Mesenchymal stem cell (in vitro differentiated cells and primary cell): Measurements from ENCODE around the gene PELI3.

Source experiments
- DNase-seq: peaks from one replicate; pipeline ENCODE4 v3.0.0-alpha.2; 2013
- H2AFZ ChIP-seq: one replicate; pipeline ENCODE4 v1.6.1; 2013; ENCODE audit warnings: low read depth, mild to moderate bottlenecking, control low read depth, inconsistent platforms, low read length, moderate library complexity
- H2AK5ac ChIP-seq: 2 replicates; pipeline ENCODE4 v1.6.1; 2013; ENCODE audit warnings: low read length, moderate library complexity, mild to moderate bottlenecking, inconsistent platforms; ENCODE audit not compliant: severe bottlenecking
- H2BK120ac ChIP-seq: one replicate; pipeline ENCODE4 v1.6.1; 2013; ENCODE audit warnings: low read depth, mild to moderate bottlenecking, inconsistent platforms, low read length, moderate library complexity
- H2BK12ac ChIP-seq, 2 experiments: one replicate each; pipeline ENCODE4 v1.6.1; 2013; ENCODE audit warnings: inconsistent platforms in 2 of 2, low read length in 2 of 2, mild to moderate bottlenecking in 2 of 2, moderate library complexity in 2 of 2, control low read depth in 1 of 2
- H2BK15ac ChIP-seq: one replicate; pipeline ENCODE4 v1.6.1; 2013; ENCODE audit warnings: mild to moderate bottlenecking, low read depth, inconsistent platforms; ENCODE audit not compliant: poor library complexity, severe bottlenecking
- H2BK5ac ChIP-seq: 2 replicates; pipeline ENCODE4 v1.6.1; 2013; ENCODE audit warnings: low read depth, mild to moderate bottlenecking, low read length, control low read depth, inconsistent platforms; ENCODE audit not compliant: poor library complexity, severe bottlenecking
- H3K14ac ChIP-seq, 2 experiments: one replicate each; pipeline ENCODE4 v1.6.1; 2013; ENCODE audit warnings: inconsistent platforms in 2 of 2, low read length in 2 of 2, control low read depth in 1 of 2, mild to moderate bottlenecking in 1 of 2, moderate library complexity in 1 of 2
- H3K18ac ChIP-seq, 2 experiments: one replicate each; pipeline ENCODE4 v1.6.1; 2013; ENCODE audit warnings: inconsistent platforms in 2 of 2, low read length in 2 of 2, control low read depth in 1 of 2, low read depth in 1 of 2, mild to moderate bottlenecking in 1 of 2
- H3K23ac ChIP-seq, 2 experiments: one replicate each; pipeline ENCODE4 v1.6.1; 2013; ENCODE audit warnings: inconsistent platforms in 2 of 2, low read length in 2 of 2, mild to moderate bottlenecking in 2 of 2, moderate library complexity in 2 of 2, control low read depth in 1 of 2
- H3K27ac ChIP-seq: 2 replicates; pipeline ENCODE4 v1.5.1; 2013; ENCODE audit warnings: mild to moderate bottlenecking, moderate library complexity, low read length, control low read depth, inconsistent platforms; ENCODE audit not compliant: poor library complexity, severe bottlenecking
- H3K27me3 ChIP-seq, 2 experiments: 2 replicates each; pipeline versions ENCODE4 v1.6.1 to v1.7.0; 2013; ENCODE audit warnings: low read length in 2 of 2, mild to moderate bottlenecking in 2 of 2, moderate library complexity in 2 of 2, control low read depth in 1 of 2, inconsistent platforms in 1 of 2; ENCODE audit not compliant: control insufficient read depth in 1 of 2, insufficient read depth in 1 of 2
- H3K36me3 ChIP-seq, 2 experiments: 2 replicates each; pipeline versions ENCODE4 v1.6.1 to v1.7.0; 2013; ENCODE audit warnings: low read length in 2 of 2, control low read depth in 1 of 2, inconsistent platforms in 1 of 2, low read depth in 1 of 2, mild to moderate bottlenecking in 1 of 2; ENCODE audit not compliant: insufficient read depth in 2 of 2, control insufficient read depth in 1 of 2
- H3K4ac ChIP-seq, 2 experiments: one replicate each; pipeline ENCODE4 v1.6.1; 2013; ENCODE audit warnings: inconsistent platforms in 2 of 2, low read length in 2 of 2, mild to moderate bottlenecking in 2 of 2, moderate library complexity in 2 of 2, control low read depth in 1 of 2, low read depth in 1 of 2
- H3K4me1 ChIP-seq: 2 replicates; pipeline ENCODE4 v1.6.1; 2013; ENCODE audit warnings: low read depth, low read length, control low read depth; ENCODE audit not compliant: control insufficient read depth, insufficient read depth
- H3K4me2 ChIP-seq: 2 replicates; pipeline ENCODE4 v1.6.1; 2013; ENCODE audit warnings: low read length, mild to moderate bottlenecking, inconsistent platforms; ENCODE audit not compliant: poor library complexity, severe bottlenecking
- H3K4me3 ChIP-seq, 2 experiments: 2 replicates each; pipeline versions ENCODE4 v1.5.1 to v1.7.0; 2013; ENCODE audit warnings: low read length in 2 of 2, mild to moderate bottlenecking in 2 of 2, control low read depth in 1 of 2, low read depth in 1 of 2; ENCODE audit not compliant: insufficient read depth in 1 of 2
- H3K79me1 ChIP-seq: replicated peaks from 2 replicates; pipeline ENCODE4 v1.6.1; 2013; ENCODE audit warnings: mild to moderate bottlenecking, control low read depth, low read length, inconsistent platforms; ENCODE audit not compliant: poor library complexity, severe bottlenecking
- H3K9ac ChIP-seq: 2 replicates; pipeline ENCODE4 v1.7.0; 2013; ENCODE audit warnings: mild to moderate bottlenecking, low read length, moderate library complexity
- H3K9me3 ChIP-seq: 2 replicates; pipeline ENCODE4 v1.7.0; 2013; ENCODE audit warnings: mild to moderate bottlenecking, low read length; ENCODE audit not compliant: control insufficient read depth
- H4K8ac ChIP-seq: one replicate; pipeline ENCODE4 v1.6.1; 2013; ENCODE audit warnings: inconsistent platforms, mild to moderate bottlenecking, low read length, moderate library complexity
- H4K91ac ChIP-seq: one replicate; pipeline ENCODE4 v1.6.1; 2013; ENCODE audit warnings: mild to moderate bottlenecking, low read length, inconsistent platforms
- WGBS: methylation state at CpG from one replicate; pipeline ENCODE4 v1.1.7; 2013; ENCODE audit warnings: mixed read lengths; 5-methylcytosine and 5-hydroxymethylcytosine counted together

Gene PELI3

GRCh38 chr11:66470015-66470414, 3.3 kb downstream of the PELI3 start:
- H3K4me1 ChIP-seq, result peaks cover 14% of the 10 kb centered on the region
- no peaks in the 10 kb centered on the region for H3K27me3 ChIP-seq
- H3K4me3 ChIP-seq, result no peak overlapping the region
- H2BK5ac ChIP-seq, result no peak overlapping the region
- H3K9ac ChIP-seq, result no peak overlapping the region
- H2BK120ac ChIP-seq, result no peak overlapping the region
- no peak overlapping the region for H4K8ac ChIP-seq
- no peak overlapping the region for H2AFZ ChIP-seq
- H3K4ac ChIP-seq, result no peak overlapping the region
- H3K27ac ChIP-seq, result no peak overlapping the region
- H2AK5ac ChIP-seq, result no peak overlapping the region
- H3K4me2 ChIP-seq, result no peak overlapping the region
- H3K14ac ChIP-seq, result no peak overlapping the region
- no peak overlapping the region for H4K91ac ChIP-seq
- no peak overlapping the region for H2BK12ac ChIP-seq
- peaks cover 23 to 43% of the 10 kb centered on the region in 2 experiments for H3K36me3 ChIP-seq
- DNase-seq, result no peak
- H2BK15ac ChIP-seq, result no peak overlapping the region
- WGBS, result 93% methylated on average over 3 of the region's 3 CpGs
- no peak overlapping the region for H3K18ac ChIP-seq
- H3K79me1 ChIP-seq, result peaks cover 6% of the 10 kb centered on the region
- H3K9me3 ChIP-seq, result no peaks in the 10 kb centered on the region
- no peak overlapping the region for H3K23ac ChIP-seq

GRCh38 chr11:66471142-66471541, 4.4 kb downstream of the PELI3 start:
- no peak overlapping the region for H2AK5ac ChIP-seq
- 96% methylated on average over 16 of the region's 16 CpGs for WGBS
- no peak overlapping the region for H4K91ac ChIP-seq
- H2BK120ac ChIP-seq, result no peak overlapping the region
- peaks cover 9% of the 10 kb centered on the region for H3K4me1 ChIP-seq
- no peak overlapping the region for H2BK5ac ChIP-seq
- H3K9me3 ChIP-seq, result no peaks in the 10 kb centered on the region
- no peak overlapping the region for H2AFZ ChIP-seq
- H3K79me1 ChIP-seq, result peaks cover 13% of the 10 kb centered on the region
- no peak overlapping the region for H3K27ac ChIP-seq
- H2BK12ac ChIP-seq, result no peak overlapping the region
- no peak overlapping the region for H2BK15ac ChIP-seq
- H3K23ac ChIP-seq, result no peak overlapping the region
- no peak overlapping the region for H3K4me3 ChIP-seq
- H3K18ac ChIP-seq, result no peak overlapping the region
- no peak overlapping the region for H3K9ac ChIP-seq
- no peaks in the 10 kb centered on the region for H3K27me3 ChIP-seq
- H3K36me3 ChIP-seq, result peaks cover 33 to 47% of the 10 kb centered on the region in 2 experiments
- no peak overlapping the region for H4K8ac ChIP-seq
- no peak overlapping the region for H3K4ac ChIP-seq
- no peak overlapping the region for H3K4me2 ChIP-seq
- H3K14ac ChIP-seq, result no peak overlapping the region
- DNase-seq, result no peak

DNA sequence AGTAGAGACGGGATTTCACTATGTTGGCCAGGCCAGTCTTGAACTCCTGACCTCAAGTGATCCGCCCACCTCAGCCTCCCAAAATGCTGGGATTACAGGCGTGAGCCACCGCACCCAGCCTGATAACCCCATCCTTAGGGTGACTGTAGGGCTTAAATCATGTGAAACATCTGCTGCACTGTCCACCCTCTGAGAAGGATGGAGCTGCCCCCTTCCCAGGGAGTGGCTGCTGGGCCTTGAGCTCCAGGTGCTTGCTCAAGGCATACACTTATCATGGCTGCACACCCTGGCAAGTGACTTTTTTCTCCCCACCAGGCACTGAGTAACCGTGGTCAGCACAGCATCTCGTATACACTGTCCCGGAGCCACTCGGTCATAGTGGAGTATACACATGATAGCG, 5.3 kb downstream of the PELI3 start:
- no peak for DNase-seq
- Histone ChIP-seq H3K23ac (no peak overlapping the region), H2BK5ac (no peak overlapping the region), H3K36me3 (peaks cover 42 to 50% of the 10 kb centered on the region in 2 experiments), H3K9ac (no peak overlapping the region), H3K27ac (no peak overlapping the region), H4K8ac (no peak overlapping the region), H3K27me3 (no peaks in the 10 kb centered on the region), H3K4me1 (peaks cover 11% of the 10 kb centered on the region), H2BK15ac (no peak overlapping the region), H3K4ac (no peak overlapping the region), H3K79me1 (peaks cover 15% of the 10 kb centered on the region), H2BK12ac (no peak overlapping the region), H3K9me3 (no peaks in the 10 kb centered on the region), H2AK5ac (no peak overlapping the region), H3K4me2 (no peak overlapping the region), H2AFZ (no peak overlapping the region), H3K4me3 (no peak overlapping the region), H3K18ac (no peak overlapping the region), H2BK120ac (no peak overlapping the region), H3K14ac (no peak overlapping the region), H4K91ac (no peak overlapping the region)
- 93% methylated on average over 9 of the region's 9 CpGs for WGBS

GRCh38 chr11:66473167-66473566, 6.5 kb downstream of the PELI3 start:
- no peaks in the 10 kb centered on the region for H3K9me3 ChIP-seq
- H2BK12ac ChIP-seq, result no peak overlapping the region
- H3K79me1 ChIP-seq, result peaks cover 9% of the 10 kb centered on the region
- H3K4me3 ChIP-seq, result no peak overlapping the region
- H3K4me2 ChIP-seq, result no peak overlapping the region
- no peak for DNase-seq
- H3K23ac ChIP-seq, result no peak overlapping the region
- H3K4me1 ChIP-seq, result peaks cover 6% of the 10 kb centered on the region
- H2AFZ ChIP-seq, result no peak overlapping the region
- H3K27ac ChIP-seq, result no peak overlapping the region
- no peak overlapping the region for H2BK120ac ChIP-seq
- H3K27me3 ChIP-seq, result no peaks in the 10 kb centered on the region
- H2AK5ac ChIP-seq, result no peak overlapping the region
- no peak overlapping the region for H2BK15ac ChIP-seq
- no peak overlapping the region for H3K4ac ChIP-seq
- H3K14ac ChIP-seq, result no peak overlapping the region
- H2BK5ac ChIP-seq, result no peak overlapping the region
- H4K8ac ChIP-seq, result no peak overlapping the region
- H3K18ac ChIP-seq, result no peak overlapping the region
- H3K9ac ChIP-seq, result no peak overlapping the region
- 96% methylated on average over 11 of the region's 11 CpGs for WGBS
- peaks cover 50 to 55% of the 10 kb centered on the region in 2 experiments for H3K36me3 ChIP-seq
- no peak overlapping the region for H4K91ac ChIP-seq
